Body of pancreas (tissue), 4 donors: Measurements from ENCODE around the gene CHMP1B. TPM values are rescaled to one million over a fixed set of nuclear protein-coding genes. Genes with fewer than 3 reads are reported as not detected.

Experiments
- ATAC-seq: fragments of 150-250 bp; one replicate; pipeline ENCODE4 v1.9.1; 2016
- DNase-seq, 4 donors: peaks; one replicate each; pipeline ENCODE4 v3.0.0-alpha.2; 2019
- H3K27ac ChIP-seq, 4 donors: fragments of 200-600 bp; sonication (generic); 1 replicate in 3 of 4; 2 replicates in 1 of 4; pipeline versions ENCODE4 v1.5.1 to v1.6.1; 2016 to 2019; ENCODE audit warnings: mild to moderate bottlenecking in 1 of 4, mixed read lengths in 1 of 4, moderate library complexity in 1 of 4
- H3K27me3 ChIP-seq, 2 donors: fragments of 200-600 bp; sonication (generic); one replicate each; pipeline ENCODE4 v1.6.0; 2016; ENCODE audit warnings: mild to moderate bottlenecking in 1 of 2
- H3K36me3 ChIP-seq, 2 donors: fragments of 200-600 bp; sonication (generic); replicated peaks in 1 of 2; 2 replicates each; pipeline ENCODE4 v1.5.1; 2016; ENCODE audit warnings: low read depth in 2 of 2; ENCODE audit not compliant: insufficient read depth in 1 of 2
- H3K4me1 ChIP-seq: fragments of 200-600 bp; sonication (generic); one replicate; pipeline ENCODE4 v1.6.0; 2016
- H3K4me3 ChIP-seq, 2 donors: fragments of 200-600 bp; sonication (generic); 1 replicate in 1 of 2; 2 replicates in 1 of 2; pipeline ENCODE4 v1.5.1; 2016 to 2019
- H3K9me3 ChIP-seq, 3 donors: fragments of 200-600 bp; sonication (generic); 1 replicate in 2 of 3; 2 replicates in 1 of 3; pipeline ENCODE4 v1.5.1; 2016
- CTCF ChIP-seq, 7 experiments: fragments of 450-650 bp in 4 of 7; fragments of 200-600 bp in 3 of 7; sonication (generic) in 3 of 7; IDR thresholded peaks; one replicate each; pipeline ENCODE4 v1.5.1; 2016 to 2019; ENCODE audit warnings: antibody characterized with exemption in 7 of 7
- POLR2A ChIP-seq, 3 donors: fragments of 450-650 bp; IDR thresholded peaks; one replicate each; pipeline ENCODE4 v1.6.1; 2016; ENCODE audit warnings: antibody characterized with exemption in 3 of 3, mild to moderate bottlenecking in 2 of 3
- WGBS, 2 donors: methylation state at CpG; one replicate each; pipeline ENCODE4 v1.1.5; 2017; 5-methylcytosine and 5-hydroxymethylcytosine counted together
- intact Hi-C: fragments of 100-400 bp; cut with DNase I; formaldehyde crosslinking; loops from one replicate; pipeline ENCODE4 v1.15.1; 2023
- total RNA-seq, 2 donors: library from RNA; depleted of rRNA; stranded (reverse); fragments of >200 nt; gene quantifications; one replicate each; pipeline ENCODE4 v1.1.0, GENCODE V29; 2016

CHMP1B gene
- total RNA-seq, 2 donors from 2014 or later: 23.1 to 27.4 TPM

- H3K4me3 ChIP-seq: no peak overlapping the region
- DNase-seq (no peak), ATAC-seq (no peak)
- 88 to 94% methylated on average over 5 of the region's 5 CpGs for WGBS, 2 donors
- no peak overlapping the region for H3K27ac ChIP-seq
- peaks cover 14% of the 10 kb centered on the region for H3K4me1 ChIP-seq
- H3K27me3 ChIP-seq: no peaks in the 10 kb centered on the region
- H3K9me3 ChIP-seq: no peaks in the 10 kb centered on the region
- TF ChIP-seq CTCF (IDR thresholded peaks at IDR 0.05) (no peak), POLR2A (IDR thresholded peaks at IDR 0.05) (no peak)
- H3K36me3 ChIP-seq: no peaks in the 10 kb centered on the region
- intact Hi-C loops: no loop called here
Measured at GRCh38 chr18:11901826-11902438, 50.7 kb downstream of the CHMP1B start.

DNA sequence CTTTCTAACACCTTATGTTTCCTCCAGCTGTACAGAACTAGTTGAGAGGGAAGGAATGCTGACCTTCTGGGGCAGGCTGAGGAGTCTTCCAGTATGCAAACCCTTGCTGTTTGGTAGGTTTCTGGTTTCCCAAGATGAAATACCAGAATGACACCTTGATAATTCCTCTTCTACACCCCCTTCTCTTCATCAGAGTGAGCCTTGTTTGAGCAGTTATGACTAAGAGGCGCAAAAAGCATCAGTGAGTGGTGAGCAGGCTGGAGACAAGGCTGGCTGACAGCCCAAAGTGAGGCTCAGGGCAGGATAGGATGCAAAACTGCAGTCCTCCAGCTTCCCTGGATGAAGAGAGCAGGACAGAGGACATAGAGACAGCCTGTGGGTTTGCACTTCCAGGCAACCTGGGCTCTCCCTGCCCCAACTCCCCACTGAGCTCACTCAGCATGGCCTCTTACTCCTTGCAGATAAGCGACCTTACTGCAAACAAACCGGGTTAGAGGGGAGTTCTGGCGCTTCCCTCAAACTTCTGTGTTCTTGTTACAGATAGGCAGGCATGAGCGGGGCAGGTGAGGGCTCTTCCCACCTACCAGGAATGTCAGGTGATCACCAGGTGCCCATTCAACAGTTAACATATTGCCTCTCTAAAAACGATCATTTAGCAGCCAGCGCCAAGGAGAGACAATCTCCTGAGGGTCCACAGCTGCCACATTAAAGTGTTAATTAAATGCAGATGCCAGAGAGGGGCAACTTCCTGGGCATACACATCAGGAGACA is 51.5 kb downstream of the CHMP1B start:
- 71 to 72% methylated on average over 3 to 7 of the region's 7 CpGs for WGBS, 2 donors
- TF ChIP-seq CTCF (IDR thresholded peaks at IDR 0.05) (no peak), POLR2A (IDR thresholded peaks at IDR 0.05) (no peak)
- Histone ChIP-seq H3K27ac (no peak overlapping the region), H3K9me3 (no peaks in the 10 kb centered on the region), H3K4me3 (no peak overlapping the region), H3K4me1 (peaks cover 22% of the 10 kb centered on the region), H3K27me3 (no peaks in the 10 kb centered on the region), H3K36me3 (no peaks in the 10 kb centered on the region)
- intact Hi-C loops: no loop called here
- DNase-seq (no peak), ATAC-seq (no peak)

Other genes starting within 250 kb of the CHMP1B start
- not detected for gene SLC35G4, start 241.8 kb upstream of the CHMP1B start, total RNA-seq
- 10 to 100 TPM in 1 of 2 donors, 1 to 10 TPM in 1; 2.1 to 33.0 TPM for gene GNAL, start 162.1 kb upstream of the CHMP1B start, total RNA-seq
- 10 to 100 TPM; 29.0 to 43.1 TPM for gene MPPE1, start 56.9 kb downstream of the CHMP1B start, total RNA-seq
- gene IMPA2, start 130.1 kb downstream of the CHMP1B start, total RNA-seq: 100 to 1,000 TPM; 269 to 446 TPM
- gene ANKRD62, start 242.4 kb downstream of the CHMP1B start, total RNA-seq: 10 to 100 TPM; 13.0 to 14.2 TPM